Breast epithelium (tissue), 4 donors: ENCODE data around the gene PDGFB. TPM values are rescaled to one million over a fixed set of nuclear protein-coding genes. Genes with fewer than 3 reads are reported as not detected.
A peak's percentile ranks its signal among the peaks of the same experiment; 100 is the strongest.

Experiments
- DNase-seq, 2 donors: peaks; one replicate each; pipeline ENCODE4 v3.0.0-alpha.2; 2019; ENCODE audit warnings: low spot score in 2 of 2
- H3K27ac ChIP-seq, 2 donors: fragments of 200-600 bp; sonication (generic) in 1 of 2; one replicate each; pipeline ENCODE4 v1.5.1; 2016 to 2019; ENCODE audit warnings: mild to moderate bottlenecking in 1 of 2
- H3K27me3 ChIP-seq, 2 donors: fragments of 200-600 bp; sonication (generic) in 1 of 2; one replicate each; pipeline versions ENCODE4 v1.5.1 to v1.6.0; 2017 to 2019; ENCODE audit warnings: control low read depth in 1 of 2, mild to moderate bottlenecking in 1 of 2
- H3K36me3 ChIP-seq: fragments of 200-600 bp; one replicate; pipeline ENCODE4 v1.5.1; 2019
- H3K4me1 ChIP-seq, 2 donors: fragments of 200-600 bp; sonication (generic); one replicate each; pipeline ENCODE4 v1.5.1; 2016 to 2019; ENCODE audit warnings: control low read depth in 1 of 2
- H3K4me3 ChIP-seq, 3 donors: fragments of 200-600 bp; sonication (generic); 1 replicate in 2 of 3; 2 replicates in 1 of 3; pipeline ENCODE4 v1.5.1; 2016 to 2019; ENCODE audit warnings: mild to moderate bottlenecking in 3 of 3, moderate library complexity in 2 of 3
- H3K9me3 ChIP-seq, 2 donors: fragments of 200-600 bp; sonication (generic) in 1 of 2; one replicate each; pipeline ENCODE4 v1.5.1; 2016 to 2019; ENCODE audit warnings: control low read depth in 1 of 2
- POLR2A ChIP-seq: fragments of 450-650 bp; IDR thresholded peaks from one replicate; pipeline ENCODE4 v1.6.1; 2016; ENCODE audit warnings: antibody characterized with exemption, mild to moderate bottlenecking, moderate library complexity
- POLR2AphosphoS5 ChIP-seq, 3 donors: sonication (generic); formaldehyde crosslinking; IDR thresholded peaks; one replicate each; pipeline ENCODE4 v1.6.1; 2017; ENCODE audit warnings: antibody characterized with exemption in 3 of 3
- intact Hi-C: fragments of 100-400 bp; cut with DNase I; formaldehyde crosslinking; loops from one replicate; pipeline ENCODE4 v1.15.1; 2023; ENCODE audit warnings: low total_unique reads
- total RNA-seq, 3 donors: library from RNA; depleted of rRNA; stranded (reverse); fragments of >200 nt; gene quantifications; one replicate each; pipeline ENCODE4 v1.1.0, GENCODE V29; 2016
- TF ChIP-seq, protein P1 (sequence below), 3 donors: fragments of 450-650 bp; IDR thresholded peaks; one replicate each; pipeline ENCODE4 v1.5.1; 2016 to 2017; ENCODE audit warnings: antibody characterized with exemption in 3 of 3, mild to moderate bottlenecking in 3 of 3, moderate library complexity in 3 of 3

Gene PDGFB
- total RNA-seq, 3 donors from 2014 or later = 5.3 to 11.1 (median 8.5) TPM

DNA sequence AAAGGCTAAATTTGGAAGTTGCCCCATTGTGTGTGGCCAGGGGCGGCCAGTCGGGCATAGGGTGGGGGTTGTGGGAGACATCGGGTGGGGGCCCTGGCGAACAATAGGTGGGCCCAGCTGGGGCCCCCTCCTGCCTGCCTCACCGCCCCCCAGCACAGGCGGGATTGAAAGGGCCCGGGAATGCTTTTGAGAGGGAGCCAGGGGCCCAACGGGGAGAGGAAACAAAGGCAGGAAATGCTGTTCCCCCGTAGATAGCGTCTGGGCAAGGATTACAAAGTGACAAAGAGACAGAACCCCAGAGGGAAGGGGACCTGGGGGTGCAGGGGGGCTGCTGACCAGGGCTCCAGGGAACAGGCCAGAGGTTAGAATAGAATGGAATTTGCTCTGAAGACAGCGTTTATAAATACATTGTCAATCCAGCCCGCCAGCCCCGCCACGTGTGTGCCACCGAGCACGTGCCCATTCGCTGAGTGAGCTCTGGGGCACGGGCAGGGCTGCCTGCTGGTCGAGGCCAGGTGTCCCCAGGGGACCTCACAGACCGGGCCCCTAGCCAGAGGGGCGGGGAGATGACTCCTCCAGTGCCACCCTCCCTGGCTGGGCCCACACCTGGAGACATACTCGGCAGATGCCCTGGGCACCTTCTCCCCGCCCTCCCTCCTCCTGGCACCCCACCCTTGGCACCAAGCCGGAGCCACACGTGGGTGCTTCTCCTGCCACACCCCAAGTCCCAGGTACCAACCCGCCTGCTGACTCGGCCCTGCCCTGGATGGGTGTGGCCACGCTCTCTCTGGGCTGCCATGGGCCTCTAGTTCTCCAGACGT lies 9.7 kb downstream of the PDGFB start:
- Histone ChIP-seq H3K27me3 (no peaks in the 10 kb centered on the region), H3K4me3 (no peak overlapping the region), H3K36me3 (no peaks in the 10 kb centered on the region), H3K4me1 (peaks cover 15 to 32% of the 10 kb centered on the region in 2 donors), H3K9me3 (no peaks in the 10 kb centered on the region), H3K27ac (peak overlapping the region; percentile 50 to 81)
- TF ChIP-seq POLR2AphosphoS5 (IDR thresholded peaks at IDR 0.05) (peak in 2 of 3 donors; percentile 24 to 28), POLR2A (no peak)
- DNase-seq = peak; percentile 70 to 74
- intact Hi-C loops = loop anchor here (2.0 kb wide), 1 partner anchor 56 kb away; no protein-coding TSS in a partner anchor

DNA sequence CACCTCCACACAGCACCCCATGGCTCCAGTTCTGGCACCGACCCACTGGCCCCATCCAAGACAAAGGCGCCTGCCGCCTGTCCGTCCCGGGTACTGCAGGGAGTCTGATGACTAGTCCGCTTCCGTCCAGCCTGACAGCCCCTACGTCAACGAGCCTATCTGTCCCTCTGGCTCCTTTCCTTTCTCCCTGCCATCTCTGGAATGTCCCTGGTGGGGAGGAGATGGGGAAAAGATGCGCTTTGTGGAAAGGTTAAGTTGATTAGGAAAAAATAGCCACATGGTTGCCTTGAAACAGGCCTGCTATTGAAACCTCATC lies 10.4 kb downstream of the PDGFB start:
- H3K36me3 ChIP-seq = no peaks in the 10 kb centered on the region
- peaks cover 11 to 26% of the 10 kb centered on the region in 2 donors for H3K4me1 ChIP-seq
- no peaks in the 10 kb centered on the region for H3K9me3 ChIP-seq
- intact Hi-C loops = loop anchor here (2.0 kb wide), 1 partner anchor 56 kb away; no protein-coding TSS in a partner anchor
- DNase-seq = no peak
- TF ChIP-seq POLR2A = no peak
- TF ChIP-seq POLR2AphosphoS5 (IDR thresholded peaks at IDR 0.05) = peak in 1 of 3 donors; percentile 24
- H3K27ac ChIP-seq = peak overlapping the region; percentile 50 to 81
- no peaks in the 10 kb centered on the region for H3K27me3 ChIP-seq
- no peak overlapping the region for H3K4me3 ChIP-seq

DNA sequence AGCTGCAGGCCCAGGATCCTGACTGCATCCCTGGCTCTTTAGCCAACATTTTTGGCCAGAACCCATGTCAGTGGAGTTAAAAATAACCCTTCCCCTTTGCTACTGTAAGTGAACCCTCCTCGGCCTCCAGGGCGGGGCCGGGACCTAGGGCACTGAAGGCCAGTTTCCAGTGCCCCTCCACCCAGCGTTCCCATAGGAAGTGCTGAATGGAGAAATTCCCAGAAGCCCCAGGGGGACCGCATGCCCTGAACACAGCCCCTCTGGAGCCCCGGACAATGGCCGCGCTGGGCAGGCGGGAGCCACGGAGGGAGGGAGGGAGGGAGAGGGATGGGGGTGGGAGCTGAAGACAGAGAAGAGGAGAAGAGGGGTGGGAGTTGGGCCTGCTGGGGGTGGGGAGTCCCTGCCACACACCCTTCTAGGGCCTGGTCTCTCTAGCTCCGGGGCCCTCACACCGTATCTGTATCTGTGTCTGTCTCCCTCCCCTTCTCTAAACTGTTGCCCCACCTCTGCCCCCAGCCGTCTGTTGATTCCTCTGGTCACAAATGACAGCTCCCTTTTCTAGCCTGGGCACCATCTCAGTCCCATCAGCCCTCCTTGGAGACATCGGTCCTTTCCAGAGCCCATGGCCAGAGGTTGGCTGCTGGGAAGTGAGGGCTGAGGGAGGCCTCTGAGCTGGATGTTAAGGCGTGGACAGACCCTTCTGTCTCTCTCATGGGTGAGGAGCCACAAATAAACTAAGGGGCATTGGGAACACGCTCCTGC lies 10.9 kb downstream of the PDGFB start:
- Histone ChIP-seq H3K36me3 (no peaks in the 10 kb centered on the region), H3K9me3 (no peaks in the 10 kb centered on the region), H3K27me3 (no peaks in the 10 kb centered on the region), H3K27ac (peak overlapping the region; percentile 50 to 81), H3K4me1 (peaks cover 5 to 21% of the 10 kb centered on the region in 2 donors), H3K4me3 (no peak overlapping the region)
- TF ChIP-seq, protein P1, sequence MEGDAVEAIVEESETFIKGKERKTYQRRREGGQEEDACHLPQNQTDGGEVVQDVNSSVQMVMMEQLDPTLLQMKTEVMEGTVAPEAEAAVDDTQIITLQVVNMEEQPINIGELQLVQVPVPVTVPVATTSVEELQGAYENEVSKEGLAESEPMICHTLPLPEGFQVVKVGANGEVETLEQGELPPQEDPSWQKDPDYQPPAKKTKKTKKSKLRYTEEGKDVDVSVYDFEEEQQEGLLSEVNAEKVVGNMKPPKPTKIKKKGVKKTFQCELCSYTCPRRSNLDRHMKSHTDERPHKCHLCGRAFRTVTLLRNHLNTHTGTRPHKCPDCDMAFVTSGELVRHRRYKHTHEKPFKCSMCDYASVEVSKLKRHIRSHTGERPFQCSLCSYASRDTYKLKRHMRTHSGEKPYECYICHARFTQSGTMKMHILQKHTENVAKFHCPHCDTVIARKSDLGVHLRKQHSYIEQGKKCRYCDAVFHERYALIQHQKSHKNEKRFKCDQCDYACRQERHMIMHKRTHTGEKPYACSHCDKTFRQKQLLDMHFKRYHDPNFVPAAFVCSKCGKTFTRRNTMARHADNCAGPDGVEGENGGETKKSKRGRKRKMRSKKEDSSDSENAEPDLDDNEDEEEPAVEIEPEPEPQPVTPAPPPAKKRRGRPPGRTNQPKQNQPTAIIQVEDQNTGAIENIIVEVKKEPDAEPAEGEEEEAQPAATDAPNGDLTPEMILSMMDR (IDR thresholded peaks at IDR 0.05) = no peak
- peak in 1 of 3 donors; percentile 24 for TF ChIP-seq POLR2AphosphoS5 (IDR thresholded peaks at IDR 0.05)
- intact Hi-C loops = loop anchor here (2.0 kb wide), 1 partner anchor 55 kb away; no protein-coding TSS in a partner anchor
- no peak for DNase-seq

DNA sequence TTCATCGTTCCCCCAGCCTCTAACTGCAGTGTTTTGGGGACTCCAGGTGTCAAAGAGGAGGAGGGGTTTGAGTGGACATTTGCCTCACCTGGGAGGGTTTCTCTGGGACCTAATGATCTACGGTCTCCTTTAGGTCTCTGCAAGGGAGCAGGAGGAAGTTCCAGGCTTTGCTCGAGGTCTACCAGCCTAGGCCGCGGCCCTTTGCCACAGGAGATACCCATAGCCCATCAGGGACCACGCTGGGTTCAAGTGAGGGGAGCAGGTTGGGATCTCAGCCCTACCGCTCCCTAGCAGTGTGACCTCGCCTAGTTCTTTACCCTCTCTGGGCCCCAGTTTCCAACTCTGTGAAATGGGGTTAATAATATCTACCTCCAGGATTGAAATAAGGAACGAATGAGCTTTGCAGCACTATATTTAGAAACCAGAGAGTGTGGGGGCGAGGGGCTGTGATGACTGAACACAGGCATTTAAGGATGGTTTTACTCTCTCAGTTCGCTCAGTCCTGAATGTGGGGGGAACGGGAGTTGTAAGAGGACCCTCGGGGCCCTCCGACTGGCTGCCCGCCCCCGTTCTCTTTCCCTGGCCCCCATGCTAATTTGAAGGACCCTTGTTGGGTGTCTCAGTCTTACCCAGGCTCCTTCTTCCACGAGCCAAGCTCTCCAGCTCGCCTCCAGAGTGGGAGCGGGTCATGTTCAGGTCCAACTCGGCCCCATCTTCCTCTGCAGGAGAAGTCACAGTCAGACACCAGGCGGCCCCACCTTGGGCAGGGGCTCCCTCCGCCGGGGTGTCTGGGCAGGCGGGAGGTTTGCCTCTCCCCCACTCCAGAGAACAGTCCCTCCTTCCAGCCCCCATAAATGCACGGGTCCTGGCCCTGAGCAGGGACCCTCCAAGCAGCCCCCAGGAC lies 11.7 kb downstream of the PDGFB start:
- Histone ChIP-seq H3K27me3 (no peaks in the 10 kb centered on the region), H3K9me3 (no peaks in the 10 kb centered on the region), H3K36me3 (no peaks in the 10 kb centered on the region), H3K4me3 (no peak overlapping the region), H3K4me1 (peaks cover 4 to 13% of the 10 kb centered on the region in 2 donors), H3K27ac (peak overlapping the region in 1 of 2 donors; percentile 81)
- intact Hi-C loops = no loop called here
- TF ChIP-seq, protein P1 (IDR thresholded peaks at IDR 0.05) = no peak
- no peak for TF ChIP-seq POLR2AphosphoS5 (IDR thresholded peaks at IDR 0.05)
- TF ChIP-seq POLR2A = no peak
- no peak for DNase-seq

DNA sequence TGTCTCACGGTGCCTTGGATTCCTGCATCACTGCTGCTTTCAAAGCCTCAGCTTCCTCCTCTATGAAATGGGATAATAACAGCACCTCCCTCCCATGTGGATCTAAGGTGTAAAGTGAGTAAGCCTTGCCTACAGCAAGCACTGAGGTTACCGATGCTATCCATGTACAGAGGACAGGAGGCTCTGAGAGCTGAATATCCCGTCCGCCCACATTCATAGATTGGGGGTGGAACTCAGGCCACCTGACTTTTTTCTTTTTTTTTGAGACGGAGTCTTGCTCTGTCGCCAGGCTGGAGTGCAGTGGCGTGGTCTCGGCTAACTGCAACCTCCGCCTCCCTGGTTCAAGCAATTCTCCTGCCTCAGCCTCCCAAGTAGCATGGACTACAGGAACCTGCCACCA lies 12.5 kb downstream of the PDGFB start:
- no peak for TF ChIP-seq POLR2AphosphoS5 (IDR thresholded peaks at IDR 0.05)
- no peak for TF ChIP-seq POLR2A
- TF ChIP-seq, protein P1 (IDR thresholded peaks at IDR 0.05) = no peak
- H3K9me3 ChIP-seq = no peaks in the 10 kb centered on the region
- H3K27ac ChIP-seq = no peak overlapping the region
- H3K4me3 ChIP-seq = no peak overlapping the region
- intact Hi-C loops = no loop called here
- no peaks in the 10 kb centered on the region for H3K36me3 ChIP-seq
- H3K27me3 ChIP-seq = no peaks in the 10 kb centered on the region
- DNase-seq = no peak
- H3K4me1 ChIP-seq = peaks cover 4 to 13% of the 10 kb centered on the region in 2 donors
